HepG2 (cell line): ENCODE results near the gene CASS4. TPM values are rescaled to one million over a fixed set of nuclear protein-coding genes. Genes with fewer than 3 reads are reported as not detected.

Source experiments
- ARID2 ChIP-seq: sonication (generic); formaldehyde crosslinking; IDR thresholded peaks from 2 replicates; pipeline ENCODE4 v1.8.1; 2022; ENCODE audit warnings: mild to moderate bottlenecking, missing genetic modification reagents, borderline replicate concordance
- FOXJ3 ChIP-seq: sonication (generic); formaldehyde crosslinking; IDR thresholded peaks from 2 replicates; pipeline ENCODE4 v1.4.0; 2020; ENCODE audit warnings: missing genetic modification reagents, mild to moderate bottlenecking, borderline replicate concordance
- KLF13 ChIP-seq: sonication (generic); formaldehyde crosslinking; IDR thresholded peaks from 2 replicates; pipeline ENCODE4 v1.4.0; 2020; ENCODE audit warnings: mild to moderate bottlenecking, missing genetic modification reagents
- KMT2A ChIP-seq: sonication (generic); formaldehyde crosslinking; IDR thresholded peaks from 2 replicates; pipeline ENCODE4 v1.4.0; 2020; ENCODE audit warnings: missing genetic modification reagents
- MATR3 ChIP-seq: sonication (generic); formaldehyde crosslinking; IDR thresholded peaks from 2 replicates; pipeline ENCODE4 v1.4.0; 2020; ENCODE audit warnings: missing genetic modification reagents
- MEIS1 ChIP-seq: sonication (generic); formaldehyde crosslinking; IDR thresholded peaks from 2 replicates; pipeline ENCODE4 v1.9.0; 2021; ENCODE audit warnings: mild to moderate bottlenecking, missing genetic modification reagents, moderate library complexity, borderline replicate concordance
- PRPF4 ChIP-seq: fragments of 200-400 bp; formaldehyde crosslinking; IDR thresholded peaks from 2 replicates; pipeline ENCODE4 v1.6.1; 2016; ENCODE audit warnings: low read length, low read depth; ENCODE audit not compliant: poor library complexity, severe bottlenecking
- TCF7 ChIP-seq: sonication (generic); IDR thresholded peaks from 2 replicates; pipeline ENCODE4 v1.6.1; 2016; ENCODE audit warnings: antibody characterized with exemption, low read depth
- TERF1 ChIP-seq: sonication (generic); formaldehyde crosslinking; IDR thresholded peaks from 2 replicates; pipeline ENCODE4 v1.8.0; 2022; ENCODE audit warnings: mild to moderate bottlenecking, missing genetic modification reagents, moderate library complexity
- THRA ChIP-seq: sonication (generic); formaldehyde crosslinking; IDR thresholded peaks from 2 replicates; pipeline ENCODE4 v1.4.0; 2020; ENCODE audit warnings: missing genetic modification reagents, borderline replicate concordance
- ZNF333 ChIP-seq: sonication (generic); formaldehyde crosslinking; IDR thresholded peaks from 2 replicates; pipeline ENCODE4 v1.4.0; 2020; ENCODE audit warnings: mild to moderate bottlenecking, missing genetic modification reagents, borderline replicate concordance
- ZNF614 ChIP-seq: IDR thresholded peaks from 2 replicates; pipeline ENCODE4 v1.6.1; 2018; ENCODE audit warnings: missing biosample characterization, missing genetic modification reagents, inconsistent platforms, borderline replicate concordance
- ZNF720 ChIP-seq: sonication (generic); formaldehyde crosslinking; IDR thresholded peaks from 2 replicates; pipeline ENCODE4 v1.4.0; 2020; ENCODE audit warnings: missing genetic modification reagents
- polyA plus RNA-seq, 8 experiments: library from polyadenylated mRNA; depleted of rRNA in 3 of 8; stranded (reverse) in 7 of 8; unstranded in 1 of 8; fragments of >200 nt; fragmentation: Illumina TruSeq in 4 of 8; extraction: Trizol in 4 of 8; gene quantifications; 2 replicates each; pipeline versions ENCODE4 v1.2.1 to v1.2.3, GENCODE V29; 2011 to 2016; ENCODE audit warnings: low read depth in 4 of 8, missing spikeins in 1 of 8, mixed read lengths in 1 of 8; ENCODE audit not compliant: insufficient read depth in 1 of 8
- total RNA-seq, 5 experiments: library from RNA; depleted of rRNA; stranded (reverse); fragments of >200 nt; fragmentation: Illumina TruSeq; extraction: Trizol; gene quantifications; 2 replicates each; pipeline ENCODE4 v1.2.3, GENCODE V29; 2016; ENCODE audit warnings: low read depth in 1 of 5
- TF ChIP-seq, protein P1 (sequence below): sonication (generic); formaldehyde crosslinking; IDR thresholded peaks from 2 replicates; pipeline ENCODE4 v1.4.0; 2020; ENCODE audit warnings: missing genetic modification reagents, borderline replicate concordance
- TF ChIP-seq, protein P2 (sequence below): conservative IDR thresholded peaks from 2 replicates; pipeline ENCODE4 v1.6.1; 2018; ENCODE audit warnings: missing genetic modification reagents
- TF ChIP-seq, protein P3 (sequence below): sonication (generic); formaldehyde crosslinking; IDR thresholded peaks from 2 replicates; pipeline ENCODE4 v1.5.0; 2020; ENCODE audit warnings: mild to moderate bottlenecking, missing genetic modification reagents

CASS4 gene
- total and polyA plus RNA-seq, 2 of the 13 experiments (the other 11 are each of a cell fraction or from before 2014, with no cell fraction given): 0.17 to 0.49 TPM

DNA sequence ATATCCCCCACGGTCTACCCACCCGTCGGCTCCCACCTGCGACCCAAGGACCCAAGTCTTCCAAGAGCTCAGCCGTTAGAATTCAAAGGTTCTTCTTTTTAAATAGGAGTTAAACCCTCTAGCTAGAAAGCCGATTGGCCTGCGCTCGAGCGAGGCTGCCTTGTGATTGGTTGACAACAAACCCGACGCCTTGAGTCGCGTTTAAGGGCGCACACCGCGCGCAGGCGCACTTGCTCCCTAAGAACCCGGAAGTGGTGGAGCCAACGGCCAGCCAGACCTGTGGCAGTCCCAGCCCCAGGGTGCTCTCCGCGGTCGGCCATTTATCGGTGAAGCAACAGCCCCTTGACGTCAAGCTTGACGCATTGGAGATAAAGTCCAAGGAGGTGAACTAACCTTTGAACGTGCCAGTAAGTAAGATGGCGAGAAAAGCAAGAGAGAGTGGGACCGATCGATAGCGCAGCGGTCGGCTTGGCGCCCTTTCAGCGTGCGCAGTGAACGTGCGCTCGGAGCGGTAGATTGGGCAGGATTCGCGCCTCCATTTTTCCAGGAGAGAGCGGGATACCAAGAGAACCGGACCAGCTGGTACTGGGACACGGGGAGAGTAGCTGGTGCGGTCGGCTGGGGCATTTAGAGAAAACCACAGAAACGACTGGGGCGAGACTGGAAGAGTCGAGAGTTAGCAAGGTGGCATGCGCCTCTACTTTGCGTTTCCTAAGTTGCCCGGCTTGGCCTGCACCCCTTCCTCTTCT, 19.8 kb upstream of the CASS4 start, which contains the start of the genes AURKA and CSTF1 (continued):
- peak; percentile 88 for TF ChIP-seq THRA (CRISPR knock-in tag)
- TF ChIP-seq, protein P1, sequence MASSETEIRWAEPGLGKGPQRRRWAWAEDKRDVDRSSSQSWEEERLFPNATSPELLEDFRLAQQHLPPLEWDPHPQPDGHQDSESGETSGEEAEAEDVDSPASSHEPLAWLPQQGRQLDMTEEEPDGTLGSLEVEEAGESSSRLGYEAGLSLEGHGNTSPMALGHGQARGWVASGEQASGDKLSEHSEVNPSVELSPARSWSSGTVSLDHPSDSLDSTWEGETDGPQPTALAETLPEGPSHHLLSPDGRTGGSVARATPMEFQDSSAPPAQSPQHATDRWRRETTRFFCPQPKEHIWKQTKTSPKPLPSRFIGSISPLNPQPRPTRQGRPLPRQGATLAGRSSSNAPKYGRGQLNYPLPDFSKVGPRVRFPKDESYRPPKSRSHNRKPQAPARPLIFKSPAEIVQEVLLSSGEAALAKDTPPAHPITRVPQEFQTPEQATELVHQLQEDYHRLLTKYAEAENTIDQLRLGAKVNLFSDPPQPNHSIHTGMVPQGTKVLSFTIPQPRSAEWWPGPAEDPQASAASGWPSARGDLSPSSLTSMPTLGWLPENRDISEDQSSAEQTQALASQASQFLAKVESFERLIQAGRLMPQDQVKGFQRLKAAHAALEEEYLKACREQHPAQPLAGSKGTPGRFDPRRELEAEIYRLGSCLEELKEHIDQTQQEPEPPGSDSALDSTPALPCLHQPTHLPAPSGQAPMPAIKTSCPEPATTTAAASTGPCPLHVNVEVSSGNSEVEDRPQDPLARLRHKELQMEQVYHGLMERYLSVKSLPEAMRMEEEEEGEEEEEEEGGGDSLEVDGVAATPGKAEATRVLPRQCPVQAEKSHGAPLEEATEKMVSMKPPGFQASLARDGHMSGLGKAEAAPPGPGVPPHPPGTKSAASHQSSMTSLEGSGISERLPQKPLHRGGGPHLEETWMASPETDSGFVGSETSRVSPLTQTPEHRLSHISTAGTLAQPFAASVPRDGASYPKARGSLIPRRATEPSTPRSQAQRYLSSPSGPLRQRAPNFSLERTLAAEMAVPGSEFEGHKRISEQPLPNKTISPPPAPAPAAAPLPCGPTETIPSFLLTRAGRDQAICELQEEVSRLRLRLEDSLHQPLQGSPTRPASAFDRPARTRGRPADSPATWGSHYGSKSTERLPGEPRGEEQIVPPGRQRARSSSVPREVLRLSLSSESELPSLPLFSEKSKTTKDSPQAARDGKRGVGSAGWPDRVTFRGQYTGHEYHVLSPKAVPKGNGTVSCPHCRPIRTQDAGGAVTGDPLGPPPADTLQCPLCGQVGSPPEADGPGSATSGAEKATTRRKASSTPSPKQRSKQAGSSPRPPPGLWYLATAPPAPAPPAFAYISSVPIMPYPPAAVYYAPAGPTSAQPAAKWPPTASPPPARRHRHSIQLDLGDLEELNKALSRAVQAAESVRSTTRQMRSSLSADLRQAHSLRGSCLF (CRISPR knock-in tag): peak; percentile 96; the same call in 1 of the 2 replicates
- TF ChIP-seq PRPF4: no peak
- TF ChIP-seq ZNF614 (CRISPR knock-in tag): peak; percentile 99
- TF ChIP-seq ARID2 (CRISPR knock-in tag): peak; percentile 98
- TF ChIP-seq TCF7: peak; percentile 51; the same call in 1 of the 2 replicates
- TF ChIP-seq FOXJ3: peak; percentile 90; the same call in 1 of the 2 replicates
- no peak for TF ChIP-seq MATR3
- peak; percentile 99 for TF ChIP-seq KMT2A
- TF ChIP-seq ZNF720 (CRISPR knock-in tag): peak; percentile 71; the same call in 1 of the 2 replicates
- peak; percentile 78 for TF ChIP-seq MEIS1 (CRISPR knock-in tag)
- TF ChIP-seq KLF13 (CRISPR knock-in tag): no peak; the same call in 1 of the 2 replicates
- TF ChIP-seq ZNF333: peak; percentile 93; the same call in 1 of the 2 replicates
- no peak for TF ChIP-seq TERF1 (CRISPR knock-in tag)
- TF ChIP-seq, protein P2, sequence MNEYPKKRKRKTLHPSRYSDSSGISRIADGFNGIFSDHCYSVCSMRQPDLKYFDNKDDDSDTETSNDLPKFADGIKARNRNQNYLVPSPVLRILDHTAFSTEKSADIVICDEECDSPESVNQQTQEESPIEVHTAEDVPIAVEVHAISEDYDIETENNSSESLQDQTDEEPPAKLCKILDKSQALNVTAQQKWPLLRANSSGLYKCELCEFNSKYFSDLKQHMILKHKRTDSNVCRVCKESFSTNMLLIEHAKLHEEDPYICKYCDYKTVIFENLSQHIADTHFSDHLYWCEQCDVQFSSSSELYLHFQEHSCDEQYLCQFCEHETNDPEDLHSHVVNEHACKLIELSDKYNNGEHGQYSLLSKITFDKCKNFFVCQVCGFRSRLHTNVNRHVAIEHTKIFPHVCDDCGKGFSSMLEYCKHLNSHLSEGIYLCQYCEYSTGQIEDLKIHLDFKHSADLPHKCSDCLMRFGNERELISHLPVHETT (CRISPR knock-in tag): peak; percentile 98
- TF ChIP-seq, protein P3, sequence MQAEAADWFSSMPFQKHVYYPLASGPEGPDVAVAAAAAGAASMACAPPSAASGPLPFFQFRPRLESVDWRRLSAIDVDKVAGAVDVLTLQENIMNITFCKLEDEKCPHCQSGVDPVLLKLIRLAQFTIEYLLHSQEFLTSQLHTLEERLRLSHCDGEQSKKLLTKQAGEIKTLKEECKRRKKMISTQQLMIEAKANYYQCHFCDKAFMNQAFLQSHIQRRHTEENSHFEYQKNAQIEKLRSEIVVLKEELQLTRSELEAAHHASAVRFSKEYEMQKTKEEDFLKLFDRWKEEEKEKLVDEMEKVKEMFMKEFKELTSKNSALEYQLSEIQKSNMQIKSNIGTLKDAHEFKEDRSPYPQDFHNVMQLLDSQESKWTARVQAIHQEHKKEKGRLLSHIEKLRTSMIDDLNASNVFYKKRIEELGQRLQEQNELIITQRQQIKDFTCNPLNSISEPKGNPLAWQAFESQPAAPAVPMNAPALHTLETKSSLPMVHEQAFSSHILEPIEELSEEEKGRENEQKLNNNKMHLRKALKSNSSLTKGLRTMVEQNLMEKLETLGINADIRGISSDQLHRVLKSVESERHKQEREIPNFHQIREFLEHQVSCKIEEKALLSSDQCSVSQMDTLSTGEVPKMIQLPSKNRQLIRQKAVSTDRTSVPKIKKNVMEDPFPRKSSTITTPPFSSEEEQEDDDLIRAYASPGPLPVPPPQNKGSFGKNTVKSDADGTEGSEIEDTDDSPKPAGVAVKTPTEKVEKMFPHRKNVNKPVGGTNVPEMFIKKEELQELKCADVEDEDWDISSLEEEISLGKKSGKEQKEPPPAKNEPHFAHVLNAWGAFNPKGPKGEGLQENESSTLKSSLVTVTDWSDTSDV (CRISPR knock-in tag): peak; percentile 98
